GM10248 (cell line): ENCODE results near the gene RTP4.

Experiments used
- CTCF ChIA-PET: fragments of 300-600 bp; sonication (Branson Sonifier 250); formaldehyde crosslinking; extraction: SDS; loops from one replicate; lab custom pipeline; 2021; ENCODE audit warnings: antibody characterized with exemption; lab: Yijun Ruan, JAX
- POLR2A ChIA-PET: fragments of 350-650 bp; sonication (Branson Sonifier 250); formaldehyde crosslinking; extraction: SDS; loops from one replicate; lab custom pipeline; 2020; ENCODE audit warnings: antibody characterized with exemption; lab: Yijun Ruan, JAX
- DNase-seq: peaks from one replicate; pipeline ENCODE4 v3.0.0; 2012; ENCODE audit errors: extremely low spot score
- CTCF ChIP-seq: IDR thresholded peaks from 2 replicates; pipeline ENCODE4 v1.5.1; 2012; ENCODE audit warnings: mild to moderate bottlenecking, low read depth; ENCODE audit errors: extremely low read depth, missing control alignments, control extremely low read depth

RTP4 gene

GRCh38 chr3:187377842-187378241 is 9.7 kb downstream of the RTP4 start:
- CTCF ChIA-PET: interaction anchor here (0.8 kb wide), 1 partner anchor 12 kb away, joined by 3 read pairs; no protein-coding TSS in a partner anchor

GRCh38 chr3:187382609-187383151 is 14.5 kb downstream of the RTP4 start:
- no peak for DNase-seq
- ChIA-PET POLR2A (no interaction called here), CTCF (interaction anchor here (1.3 kb wide), 1 partner anchor 10 kb away, joined by 3 read pairs; no protein-coding TSS in a partner anchor)
- TF ChIP-seq CTCF: no peak

More at GRCh38 chr3:187377842-187378241, 9.7 kb downstream of the RTP4 start:
- POLR2A ChIA-PET: no interaction called here
- no peak for DNase-seq
- no peak for TF ChIP-seq CTCF

GRCh38 chr3:187383246-187383645 is 15.1 kb downstream of the RTP4 start:
- CTCF ChIA-PET: interaction anchor here (1.0 to 1.3 kb wide), 2 partner anchors 11 to 16 kb away, joined by 3 read pairs; no protein-coding TSS in a partner anchor
- POLR2A ChIA-PET: no interaction called here
- no peak for TF ChIP-seq CTCF
- DNase-seq: no peak

GRCh38 chr3:187385296-187385695 is 17.1 kb downstream of the RTP4 start:
- ChIA-PET POLR2A (no interaction called here), CTCF (interaction anchor here (1.1 kb wide), 1 partner anchor 11 kb away, joined by 3 read pairs; no protein-coding TSS in a partner anchor)
- DNase-seq: no peak
- TF ChIP-seq CTCF: no peak

- ChIA-PET CTCF (interaction anchor here (0.9 kb wide), 1 partner anchor 11 kb away, joined by 3 read pairs; no protein-coding TSS in a partner anchor), POLR2A (no interaction called here)
- DNase-seq: no peak
- TF ChIP-seq CTCF: no peak
Observed at GRCh38 chr3:187396661-187397060, 28.5 kb downstream of the RTP4 start.

- ChIA-PET CTCF (interaction anchor here (0.8 to 2.0 kb wide), 4 partner anchors 15 to 280 kb away, joined by 3 to 5 read pairs (median 4); no protein-coding TSS in a partner anchor), POLR2A (no interaction called here)
- no peak for DNase-seq
- TF ChIP-seq CTCF: no peak
Observed at GRCh38 chr3:187398955-187399354, 30.8 kb downstream of the RTP4 start.

GRCh38 chr3:187400756-187401155 is 32.6 kb downstream of the RTP4 start:
- no peak for TF ChIP-seq CTCF
- ChIA-PET CTCF (no interaction called here), POLR2A (no interaction called here)
- DNase-seq: no peak
